H9 (cell line): ENCODE data around the gene KRT28. TPM values are rescaled to one million over a fixed set of nuclear protein-coding genes. Genes with fewer than 3 reads are reported as not detected.

ENCODE experiments used
- DNase-seq: peaks from one replicate; pipeline ENCODE4 v3.0.0-alpha.2; 2017
- H2AFZ ChIP-seq: one replicate; pipeline ENCODE4 v1.6.1; 2013; ENCODE audit warnings: mild to moderate bottlenecking, low read length, control low read depth, moderate library complexity
- H2AK5ac ChIP-seq: 2 replicates; pipeline ENCODE4 v1.6.1; 2013; ENCODE audit warnings: low read length, control low read depth, mixed read lengths; ENCODE audit not compliant: insufficient read length
- H2BK120ac ChIP-seq: one replicate; pipeline ENCODE4 v1.6.1; 2013; ENCODE audit warnings: low read depth, mild to moderate bottlenecking, low read length, control low read depth, inconsistent platforms; ENCODE audit not compliant: poor library complexity, severe bottlenecking
- H2BK12ac ChIP-seq: 2 replicates; pipeline ENCODE4 v1.6.1; 2013; ENCODE audit warnings: low read length, control low read depth, mixed read lengths, low read depth; ENCODE audit not compliant: insufficient read length
- H2BK15ac ChIP-seq: 2 replicates; pipeline ENCODE4 v1.6.1; 2013; ENCODE audit warnings: low read depth, low read length, control low read depth
- H2BK20ac ChIP-seq: one replicate; pipeline ENCODE4 v1.6.1; 2013; ENCODE audit warnings: low read depth, mild to moderate bottlenecking, low read length, control low read depth, inconsistent platforms; ENCODE audit not compliant: poor library complexity, severe bottlenecking
- H2BK5ac ChIP-seq: 2 replicates; pipeline ENCODE4 v1.6.1; 2013; ENCODE audit warnings: low read length, control low read depth, mixed read lengths; ENCODE audit not compliant: insufficient read length
- H3K14ac ChIP-seq: 2 replicates; pipeline ENCODE4 v1.6.1; 2013; ENCODE audit warnings: low read length, control low read depth; ENCODE audit not compliant: insufficient read depth
- H3K18ac ChIP-seq: 2 replicates; pipeline ENCODE4 v1.6.1; 2013; ENCODE audit warnings: low read depth, mild to moderate bottlenecking, mixed read lengths, low read length, control low read depth; ENCODE audit not compliant: insufficient read length
- H3K23ac ChIP-seq: 2 replicates; pipeline ENCODE4 v1.6.1; 2013; ENCODE audit warnings: low read length, control low read depth, mixed read lengths, low read depth; ENCODE audit not compliant: insufficient read length
- H3K23me2 ChIP-seq: 2 replicates; pipeline ENCODE4 v1.6.1; 2013; ENCODE audit warnings: low read depth, mild to moderate bottlenecking, mixed read lengths, low read length, control low read depth; ENCODE audit not compliant: insufficient read length, poor library complexity, severe bottlenecking
- H3K27ac ChIP-seq: 2 replicates; pipeline ENCODE4 v1.5.1; 2013; ENCODE audit warnings: low read length, control low read depth, mixed read lengths, low read depth; ENCODE audit not compliant: insufficient read length
- H3K27me3 ChIP-seq: 2 replicates; pipeline ENCODE4 v1.6.1; 2013; ENCODE audit warnings: low read length, control low read depth, inconsistent platforms; ENCODE audit not compliant: insufficient read depth
- H3K4ac ChIP-seq: 2 replicates; pipeline ENCODE4 v1.6.1; 2013; ENCODE audit warnings: low read depth, mild to moderate bottlenecking, control low read depth, inconsistent platforms, low read length, moderate library complexity
- H3K4me1 ChIP-seq: 2 replicates; pipeline ENCODE4 v1.6.1; 2013; ENCODE audit warnings: low read length, control low read depth, inconsistent platforms; ENCODE audit not compliant: insufficient read depth
- H3K4me2 ChIP-seq: 2 replicates; pipeline ENCODE4 v1.6.1; 2013; ENCODE audit warnings: low read length, control low read depth, mixed read lengths; ENCODE audit not compliant: insufficient read length, insufficient read depth
- H3K56ac ChIP-seq: 2 replicates; pipeline ENCODE4 v1.6.1; 2013; ENCODE audit warnings: low read depth, mild to moderate bottlenecking, mixed read lengths, low read length, control low read depth; ENCODE audit not compliant: insufficient read length
- H3K79me1 ChIP-seq: 2 replicates; pipeline ENCODE4 v1.6.1; 2013; ENCODE audit warnings: low read depth, mild to moderate bottlenecking, moderate library complexity, low read length, control low read depth, inconsistent platforms; ENCODE audit not compliant: insufficient read depth, poor library complexity, severe bottlenecking
- H3K79me2 ChIP-seq: 2 replicates; pipeline ENCODE4 v1.6.1; 2013; ENCODE audit warnings: low read length, control low read depth, inconsistent platforms; ENCODE audit not compliant: insufficient read depth
- H3K9ac ChIP-seq: 2 replicates; pipeline ENCODE4 v1.6.1; 2013; ENCODE audit warnings: low read length, control low read depth, mixed read lengths; ENCODE audit not compliant: insufficient read length; ENCODE audit errors: extremely low read depth
- H3K9me3 ChIP-seq: one replicate; pipeline ENCODE4 v1.6.1; 2013; ENCODE audit warnings: low read depth, low read length, inconsistent platforms; ENCODE audit not compliant: control insufficient read depth
- H3T11ph ChIP-seq: one replicate; pipeline ENCODE4 v1.6.1; 2013; ENCODE audit warnings: mild to moderate bottlenecking, low read length, control low read depth, inconsistent platforms
- H4K20me1 ChIP-seq: one replicate; pipeline ENCODE4 v1.6.1; 2013; ENCODE audit not compliant: control insufficient read depth, insufficient read length, insufficient read depth
- H4K5ac ChIP-seq: 2 replicates; pipeline ENCODE4 v1.6.1; 2013; ENCODE audit warnings: low read depth, mild to moderate bottlenecking, mixed read lengths, low read length, control low read depth; ENCODE audit not compliant: insufficient read length
- H4K8ac ChIP-seq: replicated peaks from 2 replicates; pipeline ENCODE4 v1.6.1; 2013; ENCODE audit warnings: low read length, control low read depth, mixed read lengths, low read depth; ENCODE audit not compliant: insufficient read length
- H4K91ac ChIP-seq: 2 replicates; pipeline ENCODE4 v1.6.1; 2013; ENCODE audit warnings: low read depth, mild to moderate bottlenecking, moderate library complexity, mixed read lengths, low read length, control low read depth; ENCODE audit not compliant: insufficient read length
- H3K27ac Mint-ChIP-seq, 3 experiments: 2 replicates in 2 of 3; 3 replicates in 1 of 3; pipeline ENCODE4 v1.8.0; 2020 to 2021; ENCODE audit warnings: mixed read lengths in 3 of 3, mild to moderate bottlenecking in 1 of 3, moderate library complexity in 1 of 3
- H3K27me3 Mint-ChIP-seq: 2 replicates; pipeline ENCODE4 v1.8.0; 2021; ENCODE audit warnings: low read depth, mild to moderate bottlenecking, moderate library complexity, mixed read lengths
- H3K36me3 Mint-ChIP-seq, 3 experiments: 2 replicates in 2 of 3; 3 replicates in 1 of 3; pipeline ENCODE4 v1.8.0; 2020 to 2021; ENCODE audit warnings: low read depth in 3 of 3, mixed read lengths in 3 of 3; ENCODE audit not compliant: insufficient read depth in 1 of 3
- H3K4me1 Mint-ChIP-seq, 2 experiments: 2 replicates each; pipeline ENCODE4 v1.8.0; 2020; ENCODE audit warnings: mixed read lengths in 2 of 2
- H3K4me3 Mint-ChIP-seq, 2 experiments: 2 replicates in 1 of 2; 3 replicates in 1 of 2; pipeline ENCODE4 v1.8.0; 2020 to 2021; ENCODE audit warnings: mild to moderate bottlenecking in 2 of 2, mixed read lengths in 2 of 2, moderate library complexity in 1 of 2
- H3K9me3 Mint-ChIP-seq, 2 experiments: 2 replicates in 1 of 2; 3 replicates in 1 of 2; pipeline ENCODE4 v1.8.0; 2020; ENCODE audit warnings: mild to moderate bottlenecking in 2 of 2, mixed read lengths in 2 of 2, moderate library complexity in 1 of 2
- CTCF ChIP-seq: fragments of 200-600 bp; sonication (generic); conservative IDR thresholded peaks from 3 replicates; pipeline ENCODE4 v1.8.0; 2021; ENCODE audit warnings: antibody characterized with exemption, mild to moderate bottlenecking
- WGBS: extraction: QIAGEN DNeasy Blood & Tissue Kit; methylation state at CpG from one replicate; pipeline ENCODE4 v1.1.7; 2013; ENCODE audit warnings: missing lambda C conversion rate, low lambda C conversion rate, mixed read lengths; ENCODE audit not compliant: insufficient read length; ENCODE audit errors: extremely low coverage; 5-methylcytosine and 5-hydroxymethylcytosine counted together
- total RNA-seq: library from RNA; stranded (reverse); gene quantifications from 2 replicates; pipeline ENCODE4 v1.2.1, GENCODE V29; 2021

Gene KRT28
- total RNA-seq, 1 experiment from 2014 or later, result not detected

- Histone ChIP-seq H2BK120ac (no peak overlapping the region), H4K20me1 (no peaks in the 10 kb centered on the region), H3K27me3 (peaks cover 8% of the 10 kb centered on the region; the same call in 1 of the 2 replicates), H2AK5ac (no peak overlapping the region), H3K4me1 (no peaks in the 10 kb centered on the region), H3K18ac (no peak overlapping the region), H3K14ac (no peak overlapping the region), H3K23me2 (no peaks in the 10 kb centered on the region), H3K56ac (no peak overlapping the region), H3K79me2 (no peaks in the 10 kb centered on the region), H3K9ac (no peak overlapping the region), H2BK5ac (no peak overlapping the region), H2AFZ (no peak overlapping the region), H3K4ac (no peak overlapping the region), H4K5ac (no peak overlapping the region), H2BK20ac (no peak overlapping the region), H3K4me2 (no peak overlapping the region), H4K91ac (no peak overlapping the region), H3K23ac (no peak overlapping the region), H3T11ph (no peak overlapping the region), H2BK12ac (no peak overlapping the region), H2BK15ac (no peak overlapping the region), H3K79me1 (no peaks in the 10 kb centered on the region), H3K9me3 (no peaks in the 10 kb centered on the region), H4K8ac (no peak overlapping the region), H3K27ac (no peak overlapping the region)
- Mint-ChIP-seq H3K36me3 (peaks cover 0 to 5% (median 0%) of the 10 kb centered on the region in 3 experiments; a peak in 3 of 7 replicates), H3K4me1 (peaks cover 6 to 9% of the 10 kb centered on the region in 2 experiments), H3K9me3 (no peaks in the 10 kb centered on the region), H3K4me3 (no peak overlapping the region), H3K27me3 (peaks cover 95% of the 10 kb centered on the region), H3K27ac (no peak overlapping the region)
- WGBS, result no CpG with 5 or more reads among the region's 2 CpGs
- DNase-seq, result no peak
- TF ChIP-seq CTCF, result no peak
These were observed 30.5 kb upstream of the KRT28 start for GRCh38 chr17:40830085-40830776.
